ENCODE measurements around the gene MINDY4.

The MINDY4 gene

DNA sequence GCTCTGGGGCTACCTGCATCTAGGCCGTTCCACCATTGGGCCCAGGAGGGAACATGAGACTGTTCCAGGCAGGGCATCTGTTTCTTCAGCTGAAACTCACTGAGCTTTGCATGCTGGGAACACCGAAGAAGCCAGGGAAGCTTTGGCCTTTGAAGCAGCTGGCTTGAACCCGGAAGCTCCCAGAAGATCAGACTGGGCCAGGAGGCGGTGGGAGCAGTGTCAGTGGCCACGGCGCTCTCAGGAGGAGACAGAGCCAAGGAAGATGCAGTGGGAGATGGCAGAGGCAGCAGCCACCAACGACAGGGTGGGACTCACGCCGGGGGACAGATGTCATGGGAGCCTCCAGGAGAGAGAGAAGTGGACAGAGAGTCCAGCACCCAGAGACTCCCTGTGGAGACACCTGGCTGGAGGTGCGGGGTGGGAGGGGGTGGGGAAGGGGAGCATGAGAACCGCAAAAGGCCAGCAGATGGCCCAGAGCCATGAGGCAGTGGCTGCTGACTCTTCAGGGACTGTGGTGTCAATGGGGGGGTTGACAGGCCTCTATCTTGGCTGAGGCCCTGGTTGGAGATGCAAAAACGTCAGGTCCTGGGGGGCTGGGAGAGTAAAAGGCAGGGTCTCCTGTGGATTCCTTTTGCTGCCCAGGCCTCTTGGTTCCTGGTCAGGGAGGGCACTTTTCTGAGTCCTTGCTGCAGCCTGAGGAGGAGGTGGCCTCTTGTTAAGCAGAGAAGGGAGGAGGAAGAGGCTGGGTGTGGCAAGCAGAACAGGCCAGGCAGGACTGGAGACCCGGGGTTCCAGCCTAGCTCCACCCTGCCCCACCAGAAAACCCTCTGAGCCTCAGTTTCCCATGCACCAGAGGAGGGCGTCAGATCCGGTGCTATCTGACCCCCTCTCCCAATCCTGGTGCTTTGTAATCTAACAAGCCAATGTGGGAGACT is 134.1 kb downstream of the MINDY4 start:
- no peaks in the 10 kb centered on the region for H3K9me3 Mint-ChIP-seq
- H3K4me3 Mint-ChIP-seq: no peak overlapping the region
- DNase-seq (ENCODE audit: low spot score in 2 of 2) (no peak), ATAC-seq (replicated peaks; ENCODE audit: extremely low read depth, poor library complexity, severe bottlenecking) (no peak)
- no peak overlapping the region for H3K27ac Mint-ChIP-seq (ENCODE audit: low read depth)
- H3K27me3 Mint-ChIP-seq: no peaks in the 10 kb centered on the region
- no peaks in the 10 kb centered on the region for H3K4me1 Mint-ChIP-seq
- no peaks in the 10 kb centered on the region for H3K36me3 Mint-ChIP-seq (ENCODE audit: insufficient read depth)

DNA sequence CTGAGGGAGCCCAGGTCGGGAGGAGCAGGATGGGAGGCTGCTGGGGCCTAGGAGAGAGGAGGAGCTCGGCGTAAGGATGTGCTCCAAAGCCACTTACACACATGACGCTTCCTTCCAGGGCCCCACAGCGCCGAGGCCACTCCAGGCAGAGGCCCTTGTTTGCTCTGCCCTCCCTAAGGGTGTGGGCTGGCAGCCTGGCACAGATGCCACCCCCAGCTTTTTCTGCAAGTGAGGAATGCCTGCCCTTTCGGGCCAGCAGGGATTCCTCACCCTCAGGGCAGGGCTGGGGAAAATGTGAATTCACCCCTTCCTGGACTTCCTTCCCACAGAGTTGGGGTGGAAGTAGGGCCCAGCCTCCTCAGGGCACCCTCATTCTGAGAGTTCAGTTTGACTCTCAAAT is 134.8 kb downstream of the MINDY4 start:
- H3K27ac Mint-ChIP-seq (ENCODE audit: low read depth): no peak overlapping the region
- H3K4me1 Mint-ChIP-seq: no peaks in the 10 kb centered on the region
- no peaks in the 10 kb centered on the region for H3K27me3 Mint-ChIP-seq
- H3K9me3 Mint-ChIP-seq: no peaks in the 10 kb centered on the region
- DNase-seq (ENCODE audit: low spot score in 2 of 2): no peak
- H3K4me3 Mint-ChIP-seq: no peak overlapping the region
- H3K36me3 Mint-ChIP-seq (ENCODE audit: insufficient read depth): no peaks in the 10 kb centered on the region
- no peak for ATAC-seq (replicated peaks; ENCODE audit: extremely low read depth, poor library complexity, severe bottlenecking)

DNA sequence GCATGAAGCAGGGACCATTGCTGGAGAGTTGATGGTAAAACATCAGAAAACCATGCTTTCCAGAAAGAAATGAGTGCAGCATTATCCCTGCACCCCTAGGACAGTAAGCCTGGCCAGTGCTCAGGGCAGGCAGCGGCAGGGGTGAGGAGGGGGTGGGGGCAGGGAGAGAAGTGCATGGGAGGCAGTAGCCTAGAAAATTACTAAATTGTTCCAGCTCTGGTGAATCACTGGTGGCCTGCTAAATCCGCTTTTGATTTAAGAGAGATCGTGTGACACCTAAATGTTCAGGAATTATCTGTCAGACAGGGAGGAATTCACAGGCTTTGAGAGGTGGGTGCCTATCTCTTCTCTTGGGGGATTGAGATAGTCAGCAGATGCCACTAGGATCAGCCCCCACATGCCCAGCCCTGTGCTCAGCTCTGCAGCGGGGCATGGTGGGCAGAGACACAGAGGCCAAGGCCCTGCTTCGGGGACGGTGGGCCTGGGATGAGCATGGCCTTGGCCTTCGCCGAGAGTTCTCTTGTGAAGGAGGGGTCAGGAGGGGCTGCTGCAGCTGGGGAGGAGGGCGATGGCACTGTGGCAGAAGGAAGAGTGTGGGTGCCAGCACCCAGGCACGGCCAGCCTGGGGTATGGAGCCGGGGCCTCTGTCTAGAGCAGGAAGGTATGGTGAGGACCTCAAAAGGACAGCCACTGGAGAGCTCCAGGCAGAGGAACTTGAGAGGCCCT is 135.5 kb downstream of the MINDY4 start:
- ATAC-seq (replicated peaks; ENCODE audit: extremely low read depth, poor library complexity, severe bottlenecking) (no peak), DNase-seq (ENCODE audit: low spot score in 2 of 2) (no peak)
- Mint-ChIP-seq H3K36me3 (ENCODE audit: insufficient read depth) (no peaks in the 10 kb centered on the region), H3K9me3 (no peaks in the 10 kb centered on the region), H3K4me3 (no peak overlapping the region), H3K27me3 (no peaks in the 10 kb centered on the region), H3K27ac (ENCODE audit: low read depth) (no peak overlapping the region), H3K4me1 (no peaks in the 10 kb centered on the region)

DNA sequence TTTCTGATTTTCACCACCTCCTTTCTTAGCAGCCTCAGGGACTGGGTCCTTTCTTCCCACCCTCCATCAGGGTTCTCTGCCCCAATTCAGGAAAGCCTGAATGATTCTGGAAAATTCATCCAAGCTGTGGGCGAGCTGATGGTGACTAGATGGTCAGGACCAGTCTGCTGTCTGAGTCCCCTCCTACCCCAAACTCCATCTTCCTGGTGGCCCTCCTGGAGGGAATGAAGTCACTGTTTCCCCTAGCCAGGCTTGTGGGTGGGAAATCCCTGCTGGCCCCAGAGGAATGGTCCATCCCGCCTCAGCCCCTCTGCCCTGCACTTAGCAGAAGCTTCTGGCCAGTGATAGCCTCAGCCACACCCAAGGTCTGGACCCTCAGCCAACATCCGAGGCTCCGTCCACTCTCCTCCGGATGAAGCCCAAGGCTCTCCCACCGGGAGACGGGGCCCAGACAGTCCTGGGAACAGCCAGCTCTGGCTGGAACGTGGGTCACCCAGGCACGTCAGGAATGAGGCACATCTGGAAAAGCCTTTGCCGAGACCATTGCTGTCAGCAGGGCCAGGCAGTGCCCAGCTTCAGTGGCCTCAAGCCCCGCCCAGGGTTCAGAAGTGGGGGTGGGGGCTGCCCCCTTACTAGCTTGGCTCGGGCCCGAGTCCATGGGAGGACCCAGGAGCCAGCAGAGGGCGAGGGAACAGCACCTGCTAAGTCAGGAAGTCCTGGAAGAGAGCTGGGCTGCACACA is 136.5 kb downstream of the MINDY4 start:
- Mint-ChIP-seq H3K36me3 (ENCODE audit: insufficient read depth) (no peaks in the 10 kb centered on the region), H3K27ac (ENCODE audit: low read depth) (no peak overlapping the region), H3K4me3 (no peak overlapping the region), H3K27me3 (no peaks in the 10 kb centered on the region), H3K4me1 (no peaks in the 10 kb centered on the region), H3K9me3 (no peaks in the 10 kb centered on the region)
- DNase-seq (ENCODE audit: low spot score in 2 of 2) (no peak), ATAC-seq (replicated peaks; ENCODE audit: extremely low read depth, poor library complexity, severe bottlenecking) (no peak)

DNA sequence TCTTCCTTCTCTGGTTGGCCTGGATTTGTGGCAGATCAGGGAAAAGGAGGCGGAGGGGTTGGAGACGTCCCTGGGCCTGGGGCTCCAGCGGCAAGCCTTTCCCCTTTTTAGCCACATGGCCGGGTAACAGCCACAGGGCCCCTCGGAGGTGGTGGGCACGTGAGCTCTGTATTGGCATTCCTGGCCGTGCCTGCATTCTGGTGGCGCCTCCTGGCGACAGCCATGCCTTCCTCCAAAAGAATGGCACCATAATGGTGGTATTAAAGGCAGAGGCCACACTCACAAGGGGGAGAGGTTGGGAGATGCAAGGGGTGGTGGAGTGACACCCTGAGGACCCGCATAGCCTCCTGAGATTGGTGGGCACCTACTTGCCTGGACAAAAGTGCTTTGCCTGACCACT is 137.5 kb downstream of the MINDY4 start:
- no peak for ATAC-seq (replicated peaks; ENCODE audit: extremely low read depth, poor library complexity, severe bottlenecking)

DNA sequence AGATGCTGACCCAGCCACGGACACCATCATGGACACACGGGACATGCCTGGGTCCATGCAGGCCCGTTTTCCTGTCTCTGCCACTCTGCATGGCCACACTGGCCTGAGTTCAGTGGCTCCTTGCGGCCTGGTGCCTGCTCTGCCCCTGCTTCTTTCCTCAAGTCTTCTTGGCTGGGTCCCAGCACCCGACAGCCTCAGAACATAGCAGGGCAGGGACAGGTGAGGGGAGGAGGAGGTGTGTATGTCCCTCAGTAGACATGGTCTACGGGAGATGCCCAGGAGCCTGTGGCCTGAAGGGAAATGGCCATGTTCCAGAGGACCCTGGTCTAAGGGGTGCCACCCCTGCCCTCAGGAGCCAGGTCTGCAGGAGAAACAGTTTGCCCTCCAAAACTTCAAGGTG is 138.2 kb downstream of the MINDY4 start:
- DNase-seq (ENCODE audit: low spot score in 2 of 2) (no peak), ATAC-seq (replicated peaks; ENCODE audit: extremely low read depth, poor library complexity, severe bottlenecking) (no peak)
- Mint-ChIP-seq H3K4me3 (no peak overlapping the region), H3K27ac (ENCODE audit: low read depth) (no peak overlapping the region), H3K4me1 (no peaks in the 10 kb centered on the region), H3K27me3 (no peaks in the 10 kb centered on the region), H3K9me3 (no peaks in the 10 kb centered on the region), H3K36me3 (ENCODE audit: insufficient read depth) (no peaks in the 10 kb centered on the region)

More for the DNA sequence above, 137.5 kb downstream of the MINDY4 start:
- H3K4me1 Mint-ChIP-seq: no peaks in the 10 kb centered on the region
- H3K4me3 Mint-ChIP-seq: no peak overlapping the region
- no peaks in the 10 kb centered on the region for H3K27me3 Mint-ChIP-seq
- no peak for DNase-seq (ENCODE audit: low spot score in 2 of 2)
- H3K9me3 Mint-ChIP-seq: no peaks in the 10 kb centered on the region
- no peak overlapping the region for H3K27ac Mint-ChIP-seq (ENCODE audit: low read depth)
- no peaks in the 10 kb centered on the region for H3K36me3 Mint-ChIP-seq (ENCODE audit: insufficient read depth)

DNA sequence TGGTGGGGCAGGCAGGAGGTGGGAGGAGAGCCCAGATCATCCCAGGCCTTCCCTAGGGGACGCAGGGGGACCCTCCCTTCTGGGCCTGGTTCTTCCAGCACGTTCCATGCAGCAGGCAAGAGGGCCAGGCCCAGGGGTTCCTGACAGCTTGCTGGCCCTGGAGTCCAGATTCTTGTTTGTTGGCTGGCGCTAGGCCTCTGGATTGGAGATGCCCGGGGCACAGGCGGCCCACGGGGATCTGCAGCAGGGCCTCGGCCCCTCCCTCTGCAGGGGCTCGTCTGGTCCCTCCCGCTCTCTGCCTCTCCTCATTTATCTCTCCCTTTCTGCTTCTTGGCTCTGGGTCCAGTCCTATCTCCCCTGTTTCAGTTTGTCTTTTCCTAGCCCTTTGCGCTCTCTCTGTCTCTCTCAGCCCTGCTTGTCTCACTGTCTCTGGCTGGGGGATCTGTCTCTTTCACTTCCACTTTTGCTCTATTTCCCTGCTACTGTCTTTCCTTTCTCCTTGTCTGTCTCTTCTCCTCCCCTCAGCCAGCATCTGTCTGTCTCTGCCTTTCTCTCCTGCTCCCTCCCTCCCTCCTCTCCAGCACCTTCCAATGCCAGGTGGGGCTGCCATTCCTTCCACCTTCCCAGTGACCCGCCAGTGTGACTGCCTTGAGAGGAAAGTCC is 139.3 kb downstream of the MINDY4 start:
- H3K27me3 Mint-ChIP-seq: no peaks in the 10 kb centered on the region
- no peaks in the 10 kb centered on the region for H3K36me3 Mint-ChIP-seq (ENCODE audit: insufficient read depth)
- ATAC-seq (replicated peaks; ENCODE audit: extremely low read depth, poor library complexity, severe bottlenecking): no peak
- H3K27ac Mint-ChIP-seq (ENCODE audit: low read depth): no peak overlapping the region
- no peak for DNase-seq (ENCODE audit: low spot score in 2 of 2)
- H3K4me1 Mint-ChIP-seq: no peaks in the 10 kb centered on the region
- H3K4me3 Mint-ChIP-seq: no peak overlapping the region
- no peaks in the 10 kb centered on the region for H3K9me3 Mint-ChIP-seq

DNA sequence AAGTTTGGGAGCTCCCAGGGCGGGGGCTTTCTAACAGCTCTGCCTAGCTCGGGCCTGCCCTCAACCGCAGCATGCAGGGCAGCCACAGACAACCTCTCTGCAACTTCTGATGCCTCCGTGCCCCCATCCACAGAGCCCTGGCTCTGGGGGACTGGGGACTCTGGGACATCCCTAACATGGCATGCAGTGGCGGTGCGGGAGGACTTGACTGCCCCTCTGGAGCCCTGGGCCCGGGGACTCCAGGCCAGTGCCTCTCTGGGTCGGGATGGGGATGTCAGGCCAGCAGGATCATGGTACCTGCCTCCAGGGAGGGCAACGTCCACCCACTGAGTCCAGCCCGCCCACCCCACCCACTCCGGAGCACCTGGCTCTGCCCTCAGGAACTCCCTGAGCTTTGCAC is 139.9 kb downstream of the MINDY4 start:
- ATAC-seq (replicated peaks; ENCODE audit: extremely low read depth, poor library complexity, severe bottlenecking): no peak
- Mint-ChIP-seq H3K9me3 (no peaks in the 10 kb centered on the region), H3K4me3 (no peak overlapping the region), H3K27ac (ENCODE audit: low read depth) (no peak overlapping the region), H3K27me3 (no peaks in the 10 kb centered on the region), H3K36me3 (ENCODE audit: insufficient read depth) (no peaks in the 10 kb centered on the region), H3K4me1 (no peaks in the 10 kb centered on the region)
- no peak for DNase-seq (ENCODE audit: low spot score in 2 of 2)

DNA sequence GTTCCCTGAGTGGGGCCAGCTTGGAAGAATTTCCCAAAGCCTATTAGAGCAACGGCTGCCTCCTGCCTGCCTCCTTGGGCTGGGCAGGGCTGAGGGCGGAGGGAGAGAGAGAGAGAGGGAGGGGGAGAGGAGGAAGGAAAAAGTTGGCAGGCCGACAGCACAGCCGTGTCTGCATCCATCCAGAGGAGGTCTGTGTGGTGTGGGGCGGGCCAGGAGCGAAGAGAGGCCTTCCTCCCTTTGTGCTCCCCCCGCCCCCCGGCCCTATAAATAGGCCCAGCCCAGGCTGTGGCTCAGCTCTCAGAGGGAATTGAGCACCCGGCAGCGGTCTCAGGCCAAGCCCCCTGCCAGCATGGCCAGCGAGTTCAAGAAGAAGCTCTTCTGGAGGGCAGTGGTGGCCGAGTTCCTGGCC is 140.3 kb downstream of the MINDY4 start, which contains the start of gene AQP1:
Gene AQP1, plus strand, starts transcription at position 293 of the 409 bp plus-strand sequence. Its CDS starts 57 bp downstream, at position 350.
- no peaks in the 10 kb centered on the region for H3K27me3 Mint-ChIP-seq
- H3K27ac Mint-ChIP-seq (ENCODE audit: low read depth): no peak within 1 kb of the TSS
- no peaks in the 10 kb centered on the region for H3K9me3 Mint-ChIP-seq
- no peaks in the 10 kb centered on the region for H3K36me3 Mint-ChIP-seq (ENCODE audit: insufficient read depth)
- H3K4me1 Mint-ChIP-seq: no peaks in the 10 kb centered on the region
- DNase-seq (ENCODE audit: low spot score in 2 of 2) (no peak), ATAC-seq (replicated peaks; ENCODE audit: extremely low read depth, poor library complexity, severe bottlenecking) (no peak)
- H3K4me3 Mint-ChIP-seq: no peak within 1 kb of the TSS

DNA sequence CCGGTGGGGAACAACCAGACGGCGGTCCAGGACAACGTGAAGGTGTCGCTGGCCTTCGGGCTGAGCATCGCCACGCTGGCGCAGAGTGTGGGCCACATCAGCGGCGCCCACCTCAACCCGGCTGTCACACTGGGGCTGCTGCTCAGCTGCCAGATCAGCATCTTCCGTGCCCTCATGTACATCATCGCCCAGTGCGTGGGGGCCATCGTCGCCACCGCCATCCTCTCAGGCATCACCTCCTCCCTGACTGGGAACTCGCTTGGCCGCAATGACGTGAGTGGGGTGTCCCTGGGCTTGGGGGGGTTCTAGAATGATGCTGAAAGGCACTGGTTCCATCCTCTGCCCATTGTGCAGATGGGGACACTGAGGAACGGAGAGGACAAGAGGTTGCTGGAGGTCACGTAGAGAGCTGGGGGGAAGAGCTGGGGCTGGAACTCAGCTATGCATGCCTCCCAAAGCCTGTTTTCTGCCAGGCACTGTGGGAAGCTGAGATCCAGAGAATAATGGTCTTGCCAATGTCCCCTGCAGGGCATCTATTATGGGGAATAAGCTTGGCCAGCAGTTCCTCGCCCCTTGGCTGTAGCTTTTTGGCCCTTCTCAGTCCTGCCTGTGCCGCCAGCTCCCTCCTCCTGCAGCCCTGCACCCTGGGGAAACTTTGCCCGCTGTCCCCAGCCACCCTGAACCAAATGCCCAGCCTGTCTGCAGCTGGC is 141.0 kb downstream of the MINDY4 start:
- ATAC-seq (replicated peaks; ENCODE audit: extremely low read depth, poor library complexity, severe bottlenecking) (no peak), DNase-seq (ENCODE audit: low spot score in 2 of 2) (no peak)
- H3K27ac Mint-ChIP-seq (ENCODE audit: low read depth): no peak overlapping the region
- H3K4me1 Mint-ChIP-seq: no peaks in the 10 kb centered on the region
- H3K9me3 Mint-ChIP-seq: no peaks in the 10 kb centered on the region
- no peak overlapping the region for H3K4me3 Mint-ChIP-seq
- no peaks in the 10 kb centered on the region for H3K27me3 Mint-ChIP-seq
- no peaks in the 10 kb centered on the region for H3K36me3 Mint-ChIP-seq (ENCODE audit: insufficient read depth)

DNA sequence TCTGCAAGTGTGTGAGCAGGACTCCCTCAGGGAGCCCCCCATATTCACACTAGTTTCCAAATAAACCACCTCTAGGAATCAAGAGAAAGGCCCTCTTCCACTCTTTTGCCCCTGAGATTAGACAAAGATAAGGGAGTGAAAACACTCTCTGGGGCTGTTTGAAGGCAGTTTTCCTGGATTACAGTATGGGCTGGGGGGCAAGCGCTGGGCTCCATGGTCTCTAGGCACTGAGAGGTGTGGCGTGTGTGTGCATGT is 141.4 kb downstream of the MINDY4 start:
- no peaks in the 10 kb centered on the region for H3K36me3 Mint-ChIP-seq (ENCODE audit: insufficient read depth)
- no peaks in the 10 kb centered on the region for H3K27me3 Mint-ChIP-seq
- no peak for DNase-seq (ENCODE audit: low spot score in 2 of 2)
- no peak overlapping the region for H3K27ac Mint-ChIP-seq (ENCODE audit: low read depth)
- no peaks in the 10 kb centered on the region for H3K9me3 Mint-ChIP-seq
- no peak for ATAC-seq (replicated peaks; ENCODE audit: extremely low read depth, poor library complexity, severe bottlenecking)
- no peaks in the 10 kb centered on the region for H3K4me1 Mint-ChIP-seq
- no peak overlapping the region for H3K4me3 Mint-ChIP-seq
